DMS53 treated with DMSO at 0.1 percent for 48 hours (cell line): Measurements from ENCODE around the gene USP28.

Source experiments
- DNase-seq: peaks from one replicate; lab custom pipeline; 2025; ENCODE audit not compliant: unreplicated experiment; lab: John Stamatoyannopoulos, UW

USP28 gene

DNA sequence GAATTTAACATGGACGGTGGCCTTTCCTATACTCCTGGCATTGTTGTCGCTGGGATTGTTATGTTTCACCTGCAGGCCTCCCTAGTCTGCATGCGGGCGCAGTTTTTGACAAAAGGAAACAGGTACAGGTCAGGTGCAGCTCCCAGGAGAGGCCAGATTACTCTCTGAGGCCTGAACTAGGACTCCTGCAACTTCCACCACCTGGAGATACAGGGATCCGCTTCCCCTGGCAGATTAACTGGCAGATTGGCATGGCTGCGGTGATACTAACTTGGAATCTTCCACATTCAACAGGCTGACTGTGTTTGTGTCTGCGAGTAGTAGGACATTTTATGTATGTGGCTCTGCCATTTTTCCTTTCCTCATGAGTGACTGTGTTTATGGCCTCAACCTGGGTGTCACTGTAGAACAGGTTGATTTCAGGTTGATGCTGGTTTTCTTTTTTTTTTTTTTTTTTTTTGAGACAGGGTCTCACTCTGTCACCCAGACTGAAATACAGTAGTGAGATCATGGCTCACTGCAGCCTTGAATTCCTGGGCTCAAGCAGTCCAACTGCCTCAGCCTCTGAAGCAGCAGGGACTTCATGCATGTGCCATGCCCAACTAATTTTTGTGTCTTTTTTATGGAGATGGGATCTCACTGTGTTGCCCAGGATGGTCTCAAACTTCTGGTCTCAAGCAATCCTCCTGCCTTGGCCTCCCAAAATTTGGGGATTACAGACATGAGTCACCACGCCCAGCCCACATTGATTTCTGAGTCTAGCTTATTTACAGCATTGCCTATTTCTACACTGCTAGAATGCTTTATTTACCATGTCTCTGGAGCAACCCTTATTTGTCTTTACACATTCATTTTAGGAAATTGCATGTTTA lies 1.7 kb upstream of the USP28 start:
- DNase-seq = no peak

DNA sequence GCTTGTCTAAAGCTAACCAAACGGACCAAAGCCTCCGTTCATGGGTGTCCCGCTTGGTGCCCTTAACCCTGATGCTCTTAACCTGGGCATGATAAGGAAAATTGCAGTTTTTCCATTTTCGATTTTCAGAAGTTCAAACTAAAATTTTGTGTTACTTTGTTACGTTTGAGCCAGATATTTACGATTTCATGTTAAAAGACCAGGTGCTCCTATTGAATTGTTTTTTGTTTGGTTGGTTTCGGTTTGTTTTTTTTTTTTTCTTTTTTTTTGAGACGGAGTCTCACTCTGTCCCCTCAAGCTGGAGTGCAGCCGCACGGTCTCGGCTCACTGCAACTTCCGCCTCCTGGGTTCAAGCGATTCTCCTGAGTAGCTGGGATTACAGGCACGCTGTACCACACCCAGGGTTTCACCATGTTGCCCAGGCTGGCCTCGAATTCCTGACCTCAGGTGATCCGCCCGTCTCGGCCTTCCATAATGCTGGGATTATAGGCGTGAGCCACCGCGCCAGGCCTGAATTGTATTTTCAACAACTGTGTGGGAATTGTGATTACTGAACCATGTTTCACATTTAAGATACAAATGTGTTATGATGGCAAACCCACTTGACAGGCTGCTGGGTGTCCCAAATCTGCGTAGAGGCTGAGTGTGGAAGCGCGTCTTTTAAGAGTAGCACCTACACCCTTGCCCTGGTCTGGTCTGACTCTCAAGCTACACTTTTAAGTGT lies 864 bp upstream of the USP28 start:
- no peak for DNase-seq

DNA sequence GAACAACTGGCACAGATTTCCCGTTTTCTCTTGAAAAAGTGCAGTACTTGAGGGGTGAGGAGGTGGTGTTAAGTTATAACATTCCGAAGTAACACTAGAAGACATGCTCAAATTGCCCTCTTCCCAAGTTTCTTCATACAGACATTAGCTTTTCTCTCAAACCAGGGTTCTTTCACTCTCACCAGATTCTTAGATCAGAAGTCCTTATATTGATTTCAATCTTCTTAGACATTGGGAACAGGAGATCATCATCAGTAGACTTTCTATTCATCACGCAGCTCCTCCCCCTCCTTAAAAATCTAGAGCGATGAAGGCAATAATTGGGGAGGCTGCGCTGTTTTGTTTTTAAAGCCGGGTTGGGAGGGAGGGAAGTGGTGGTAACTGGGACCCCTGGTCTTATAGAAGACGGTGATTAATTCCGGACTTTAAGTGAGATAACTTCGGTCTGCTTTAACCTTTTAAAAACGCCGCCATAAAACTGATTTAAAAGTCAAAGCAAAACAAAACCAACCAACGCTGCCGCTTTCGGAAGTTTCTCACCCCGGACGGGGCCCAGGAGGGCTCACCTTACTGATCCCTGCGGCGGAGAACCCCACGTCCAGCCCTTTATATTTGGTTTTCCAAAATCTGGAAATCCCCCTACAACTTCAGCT lies 665 bp downstream of the USP28 start:
- DNase-seq = no peak

DNA sequence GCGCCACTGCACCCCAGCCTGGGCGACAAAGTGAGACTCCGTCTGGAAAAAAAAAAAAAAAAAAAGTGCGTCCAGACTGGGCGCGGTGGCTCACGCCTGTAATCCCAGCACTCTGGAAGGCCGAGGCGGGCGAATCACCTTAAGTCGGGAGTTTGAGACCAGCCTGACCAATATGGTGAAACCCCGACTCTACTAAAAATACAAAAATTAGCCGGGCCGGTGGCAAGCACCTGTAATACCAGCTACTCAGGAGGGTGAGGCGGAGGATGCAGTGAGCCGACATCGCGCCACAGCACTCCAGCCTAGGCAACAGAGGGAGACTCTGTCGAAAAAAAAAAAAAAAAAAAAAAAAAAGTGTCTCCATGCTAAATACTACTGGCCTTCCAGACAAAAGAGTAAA lies 1.3 kb downstream of the USP28 start:
- no peak for DNase-seq

DNA sequence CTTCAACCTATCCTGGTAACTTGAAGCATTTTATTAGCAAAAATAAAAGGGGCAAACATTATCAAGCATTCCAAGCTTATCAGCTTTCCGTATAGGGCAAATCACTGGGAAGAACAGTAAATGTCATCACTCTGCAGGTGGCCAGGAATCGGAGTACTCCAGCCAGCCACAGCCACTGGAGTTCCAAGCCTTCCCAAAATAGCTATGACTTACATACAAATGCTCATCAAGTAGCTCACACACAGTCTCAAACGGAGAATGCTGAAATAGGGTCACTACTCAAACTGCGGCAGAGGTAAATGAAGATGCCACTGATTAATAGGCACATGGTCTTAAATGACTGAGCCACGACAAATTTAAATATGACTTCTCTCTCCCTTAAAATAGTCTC lies 2.1 kb downstream of the USP28 start:
- no peak for DNase-seq

DNA sequence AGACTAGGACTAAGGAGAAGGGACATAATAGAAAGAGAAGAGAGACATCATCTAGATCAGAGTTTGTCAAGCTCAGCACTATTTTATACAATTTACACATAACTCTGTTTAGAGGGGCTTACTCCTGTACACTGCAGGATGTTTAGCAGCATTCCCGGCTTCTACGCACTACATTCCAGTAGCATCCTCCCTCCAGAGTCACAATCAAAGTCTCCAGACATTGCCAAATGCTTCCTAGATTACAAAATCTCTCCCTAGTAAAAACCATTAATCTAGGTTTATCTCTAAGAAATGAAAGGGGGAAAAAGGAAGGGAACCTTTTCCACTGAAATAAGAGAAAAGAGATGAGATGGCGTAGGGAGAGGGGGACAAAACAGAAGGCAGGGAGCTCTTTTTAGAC lies 4.0 kb downstream of the USP28 start:
- no peak for DNase-seq

DNA sequence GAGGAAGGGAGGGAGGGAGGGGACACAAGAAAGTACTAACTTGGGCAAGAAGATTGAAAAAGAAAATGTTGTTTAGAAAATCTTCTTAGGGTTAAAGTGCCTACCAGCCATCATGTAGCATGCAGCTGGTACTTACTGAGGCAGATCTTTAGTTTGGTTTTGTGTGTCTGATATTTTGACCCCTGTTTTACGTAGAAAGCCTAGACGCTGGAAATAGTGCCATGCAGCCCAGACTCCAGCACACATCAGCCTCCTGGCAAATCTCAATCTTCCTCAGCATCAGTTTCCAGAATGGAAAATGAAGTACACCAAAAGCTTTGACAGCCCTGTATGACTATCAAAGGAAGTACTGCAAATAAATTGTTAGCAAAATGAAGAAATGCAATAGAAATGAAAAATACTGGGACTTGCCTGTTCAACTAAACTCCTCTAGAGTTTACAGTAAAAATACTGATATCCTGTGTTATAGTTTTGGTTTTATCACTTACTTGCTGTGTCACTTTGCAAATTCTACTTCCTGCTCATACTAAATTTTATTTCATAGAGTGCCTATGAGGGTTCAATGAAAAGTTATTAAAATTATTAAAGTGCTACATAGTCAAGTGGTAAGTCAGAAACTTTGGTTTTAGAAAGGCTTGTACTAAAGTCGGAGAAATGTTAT lies 7.4 kb downstream of the USP28 start:
- no peak for DNase-seq

DNA sequence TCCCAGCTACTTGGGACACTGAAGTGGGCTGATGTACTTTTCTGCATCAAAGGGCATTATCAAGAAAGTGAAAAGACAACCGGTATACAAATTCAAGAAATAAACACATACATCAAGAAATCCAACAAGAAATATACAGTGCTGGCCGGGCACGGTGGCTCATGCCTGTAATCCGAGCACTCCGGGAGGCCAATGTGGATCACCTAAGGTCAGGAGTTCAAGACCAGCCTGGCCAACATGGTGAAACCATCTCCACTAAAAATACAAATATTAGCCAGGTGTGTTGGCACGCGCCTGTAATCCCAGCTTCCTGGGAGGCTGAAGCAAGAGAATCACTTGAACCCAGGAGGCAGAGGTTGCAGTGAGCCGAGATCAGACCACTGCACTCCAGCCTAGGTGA lies 9.5 kb downstream of the USP28 start:
- no peak for DNase-seq

DNA sequence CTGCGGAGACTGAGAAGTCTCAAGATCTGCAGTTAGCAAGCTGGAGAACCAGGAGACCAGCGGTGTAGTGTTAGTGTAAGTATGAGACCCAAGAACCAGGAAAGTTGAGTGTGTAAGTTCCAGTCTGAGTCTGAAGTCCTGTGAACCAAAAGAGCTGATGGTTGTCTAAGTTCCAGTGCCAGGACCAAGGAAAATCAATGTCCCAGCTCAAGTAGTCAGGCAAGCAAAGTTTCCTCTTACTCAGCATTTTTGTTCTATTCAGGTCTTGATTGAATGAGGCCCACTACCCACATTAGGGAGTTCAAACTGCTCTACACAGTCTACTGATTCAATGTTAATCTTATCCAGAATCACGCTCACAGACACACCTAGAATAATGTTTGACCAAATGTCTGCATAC lies 11.0 kb downstream of the USP28 start:
- no peak for DNase-seq

DNA sequence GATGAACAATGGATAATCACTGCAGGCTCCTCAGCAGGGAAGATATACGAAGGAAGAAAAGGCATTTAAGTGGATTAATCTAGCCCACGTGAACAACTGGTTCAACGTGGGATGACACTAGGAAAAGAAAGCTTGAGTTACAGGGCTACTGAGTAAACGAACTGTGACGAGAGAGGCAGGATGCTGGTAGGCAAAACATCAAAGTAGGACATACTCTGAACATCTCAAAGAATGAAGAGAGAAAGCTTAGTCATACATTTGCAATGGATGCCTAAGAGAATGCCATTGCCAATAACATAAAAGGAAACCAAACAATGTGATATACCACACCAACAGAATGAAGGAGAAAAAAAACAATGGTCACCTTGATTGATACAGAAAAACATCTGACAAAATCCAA lies 12.9 kb downstream of the USP28 start:
- DNase-seq = peak; percentile 70

DNA sequence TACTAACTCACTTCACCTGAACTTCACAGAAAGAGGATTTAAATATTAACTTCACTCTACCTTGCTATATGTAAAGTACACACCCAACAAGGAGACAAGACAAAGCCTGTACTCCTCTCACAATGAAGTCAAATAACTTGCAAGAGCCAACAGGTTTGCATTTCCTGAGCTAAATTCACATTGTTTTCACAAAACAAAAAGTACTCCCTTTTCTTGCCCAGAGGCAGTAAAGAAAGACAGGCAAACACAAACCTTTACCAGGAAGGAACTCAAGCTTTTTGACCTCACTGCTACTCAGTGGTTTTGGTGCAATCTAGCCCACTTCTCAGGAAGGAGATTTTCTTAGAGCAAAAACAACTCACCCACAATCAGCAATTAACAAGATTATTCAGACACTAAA lies 15.7 kb downstream of the USP28 start:
- no peak for DNase-seq

DNA sequence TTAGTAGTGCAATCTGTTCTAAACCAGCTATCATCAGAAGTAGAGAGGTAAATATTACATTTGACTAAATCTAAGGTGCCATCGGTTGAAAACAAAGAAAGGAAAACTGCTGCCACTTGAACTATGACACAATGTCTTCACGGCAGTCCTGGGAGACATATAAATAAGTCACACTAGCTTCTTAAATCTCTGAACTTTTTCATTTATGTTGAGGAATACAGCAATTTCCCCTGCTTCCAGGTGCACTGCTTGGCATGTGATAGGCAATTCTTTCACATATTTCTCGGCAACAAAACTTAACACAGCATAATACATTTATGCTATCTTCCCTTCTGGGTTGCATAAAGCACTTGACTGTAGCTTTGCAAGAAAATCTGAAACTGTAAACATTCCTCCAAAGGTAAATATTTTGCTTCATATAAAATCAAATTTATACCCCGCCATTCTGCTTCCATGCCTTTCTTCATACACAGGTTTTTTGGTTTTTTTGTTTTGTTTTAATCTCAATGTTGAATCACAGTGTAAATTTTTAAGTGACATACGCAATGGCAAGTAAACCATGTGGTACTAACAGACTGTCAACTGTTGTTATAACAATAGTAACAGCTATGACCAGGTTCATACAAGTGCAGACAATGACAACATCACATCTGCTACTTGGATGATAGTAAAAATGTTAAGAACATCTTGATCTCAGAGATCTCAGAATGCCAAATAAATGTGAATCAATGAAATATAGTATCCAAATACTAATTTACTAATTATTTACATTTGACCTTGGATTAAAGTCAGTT lies 18.2 kb downstream of the USP28 start:
- DNase-seq = no peak

DNA sequence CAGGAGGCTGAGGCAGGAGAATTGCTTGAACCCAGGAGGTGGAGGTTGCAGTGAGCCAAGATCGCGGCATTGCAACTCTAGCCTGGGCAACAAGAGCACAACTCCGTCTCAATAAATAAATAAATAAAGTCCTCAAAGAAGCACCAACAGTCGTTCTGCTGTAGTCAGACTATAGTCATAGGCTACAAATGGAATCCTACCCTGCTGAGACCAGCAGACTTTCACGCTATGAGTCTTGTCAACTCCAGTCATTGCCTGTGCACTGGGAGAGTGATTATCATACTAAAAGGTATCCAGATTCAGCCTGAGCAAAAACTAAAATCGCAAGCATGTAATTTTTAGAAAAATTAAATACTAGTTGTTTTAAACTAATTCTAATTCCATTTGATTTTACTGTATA lies 19.6 kb downstream of the USP28 start:
- DNase-seq = no peak

DNA sequence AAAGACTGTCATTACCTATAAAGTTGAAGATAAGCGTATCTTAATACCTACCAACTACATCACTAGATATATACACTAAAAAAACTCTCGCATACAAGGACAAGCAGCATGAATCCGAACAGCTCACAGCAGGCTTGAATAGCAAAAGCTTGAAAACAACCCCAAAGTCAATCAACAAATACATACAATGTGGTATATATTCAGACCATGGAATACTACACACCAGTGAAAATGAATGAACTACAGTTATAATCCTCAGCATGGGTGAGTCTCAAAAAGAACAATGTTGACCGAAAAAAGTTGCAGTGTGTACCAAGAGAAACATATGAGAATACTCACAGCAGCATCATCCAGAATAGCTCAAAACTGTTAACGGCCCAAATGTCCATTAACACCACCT lies 25.2 kb downstream of the USP28 start:
- DNase-seq = no peak

DNA sequence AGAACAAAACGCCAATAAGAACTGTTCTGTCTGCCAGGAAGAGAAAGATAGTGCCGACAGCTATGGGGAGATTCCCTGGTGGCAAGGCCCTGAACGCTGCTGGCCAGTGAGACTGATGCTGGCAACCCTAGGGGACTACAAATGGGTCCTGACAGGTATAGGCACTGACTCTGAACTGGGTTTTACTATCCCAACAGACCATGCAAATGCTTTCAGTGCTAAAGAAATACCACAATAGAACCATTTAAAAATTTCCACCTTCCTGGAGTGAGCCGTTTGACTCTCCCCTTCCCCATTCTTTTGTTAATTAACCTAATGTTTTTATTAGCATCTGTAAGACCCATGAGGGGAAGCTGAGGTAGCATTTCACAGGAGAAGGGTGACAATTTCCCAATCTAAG lies 25.7 kb downstream of the USP28 start:
- no peak for DNase-seq

DNA sequence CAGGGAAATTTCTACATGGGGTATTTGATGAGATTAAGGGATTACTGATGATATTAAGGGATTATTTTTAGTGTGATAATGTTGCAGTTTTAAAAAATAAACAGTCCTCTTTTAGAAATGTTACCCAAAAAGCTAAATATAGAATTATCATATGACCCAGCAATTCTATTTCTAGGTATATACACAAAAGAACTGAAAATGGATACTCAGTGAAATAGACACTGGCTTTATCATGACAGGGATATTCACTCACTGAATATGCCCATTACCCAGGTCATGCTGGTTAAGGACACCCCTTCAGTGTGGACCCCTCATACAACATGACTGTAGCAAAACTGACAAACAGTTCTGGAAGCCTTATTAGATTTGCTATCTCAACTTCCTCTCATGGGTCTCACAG lies 27.8 kb downstream of the USP28 start:
- no peak for DNase-seq

DNA sequence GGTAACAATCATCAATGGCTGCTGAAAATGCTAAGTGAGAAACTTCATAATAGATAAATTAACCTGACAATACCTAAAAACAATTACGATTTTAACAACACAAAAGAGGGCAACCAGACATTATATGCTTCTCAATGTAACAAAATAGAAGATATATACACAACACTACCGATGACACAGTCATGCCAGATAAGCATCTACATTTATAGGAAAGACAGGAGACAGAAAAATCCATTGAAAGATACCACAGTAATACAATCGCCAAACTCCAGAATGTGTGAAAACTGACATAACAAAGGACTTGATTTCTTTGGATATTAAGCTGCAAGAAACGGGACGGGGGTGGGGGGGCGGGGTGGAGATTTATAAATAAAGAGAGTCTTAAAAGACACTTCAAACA lies 28.3 kb downstream of the USP28 start:
- no peak for DNase-seq

DNA sequence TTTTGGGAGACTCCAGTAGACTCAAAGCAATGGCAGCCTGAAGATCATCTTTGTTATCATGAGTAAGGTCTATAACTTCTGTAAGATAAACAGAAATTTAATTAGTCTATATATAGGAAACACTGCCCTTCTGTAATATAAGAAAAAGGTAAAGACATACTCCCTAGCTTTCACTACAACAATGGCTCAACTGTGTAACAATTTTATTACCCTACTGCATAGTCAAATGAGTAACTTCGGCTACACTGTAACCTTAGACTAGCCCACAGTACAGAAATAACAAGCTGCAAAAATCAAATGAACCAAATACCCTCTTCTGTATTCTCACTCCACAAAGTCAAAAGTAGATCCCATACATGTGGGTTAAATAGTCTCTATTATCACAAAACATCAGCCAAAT lies 33.7 kb downstream of the USP28 start:
- DNase-seq = no peak

DNA sequence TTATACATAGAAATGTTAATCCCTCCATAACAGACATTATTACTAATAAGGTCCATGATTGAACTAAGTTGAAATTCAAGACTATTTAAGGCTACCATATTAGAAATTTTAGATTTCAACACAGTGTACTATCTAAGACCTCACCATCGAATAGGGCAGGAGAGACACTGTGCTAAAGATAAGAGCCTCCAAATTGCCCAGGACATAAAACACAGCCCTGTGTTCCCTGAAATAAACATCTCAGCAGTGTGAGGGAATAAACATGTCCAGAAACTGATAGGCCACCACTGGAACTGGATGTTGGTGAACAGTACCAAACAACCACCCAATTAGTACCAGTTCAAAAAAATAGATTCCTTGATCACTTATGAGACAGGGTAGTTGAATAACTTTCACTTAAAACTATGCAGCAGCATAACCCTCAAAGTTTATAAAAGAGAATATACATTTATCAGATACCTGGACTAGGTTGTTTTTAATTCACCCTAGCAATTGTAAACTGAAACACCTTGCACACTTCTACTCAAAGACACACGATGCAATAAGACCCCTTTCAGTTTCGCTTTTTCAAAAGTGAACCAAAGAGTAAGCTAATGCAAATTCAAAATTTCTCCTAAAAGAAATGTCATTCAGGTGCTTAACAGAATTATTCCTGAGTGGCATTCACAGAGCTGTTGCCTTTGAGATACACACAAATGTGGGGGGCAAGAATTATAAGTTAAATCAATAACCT lies 34.3 kb downstream of the USP28 start:
- no peak for DNase-seq

DNA sequence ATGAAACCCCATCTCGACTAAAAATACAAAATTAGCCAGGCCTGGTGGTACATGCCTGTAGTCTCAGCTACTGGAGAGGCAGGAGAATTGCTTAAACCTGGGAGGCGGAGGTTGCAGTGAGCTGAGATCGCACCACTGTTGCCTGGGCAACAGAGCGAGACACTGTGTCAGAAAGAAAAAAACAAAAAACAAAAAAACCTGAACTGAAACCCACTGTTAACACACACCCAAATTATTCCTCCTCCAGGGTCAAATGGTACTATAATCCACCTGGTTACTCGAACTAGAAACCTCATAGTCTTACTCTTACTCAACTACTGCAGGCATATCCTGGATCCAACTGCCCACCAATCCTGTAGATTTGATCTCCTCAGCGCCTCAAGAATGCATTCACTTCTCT lies 35.5 kb downstream of the USP28 start:
- no peak for DNase-seq
